Calu3 (cell line): ENCODE data around the gene DSCAML1. TPM values are rescaled to one million over a fixed set of nuclear protein-coding genes. Genes with fewer than 3 reads are reported as not detected.

Experiments
- BruUV-seq: library from RNA; stranded (reverse); fragments of 400-500 nt; replicated peaks from 2 replicates; lab custom pipeline; 2021; lab: Mats Ljungman, UMichigan
- CTCF ChIA-PET: fragments of 300-600 bp; sonication (Branson Sonifier 250); formaldehyde crosslinking; loops from one replicate; lab custom pipeline; 2022; ENCODE audit warnings: antibody characterized with exemption; lab: Charles Lee
- DNase-seq: peaks from one replicate; pipeline ENCODE4 v3.0.0; 2022
- H3K27ac Mint-ChIP-seq: one replicate; pipeline ENCODE4 v1.8.0; 2022; ENCODE audit warnings: mixed read lengths; ENCODE audit not compliant: unreplicated experiment
- H3K27me3 Mint-ChIP-seq: one replicate; pipeline ENCODE4 v1.8.0; 2022; ENCODE audit warnings: mixed read lengths; ENCODE audit not compliant: unreplicated experiment
- H3K36me3 Mint-ChIP-seq: one replicate; pipeline ENCODE4 v1.8.0; 2022; ENCODE audit warnings: mild to moderate bottlenecking, moderate library complexity, mixed read lengths; ENCODE audit not compliant: insufficient read depth, unreplicated experiment
- H3K4me1 Mint-ChIP-seq: one replicate; pipeline ENCODE4 v1.8.0; 2022; ENCODE audit warnings: mild to moderate bottlenecking, low read depth, mixed read lengths; ENCODE audit not compliant: unreplicated experiment
- H3K4me3 Mint-ChIP-seq: one replicate; pipeline ENCODE4 v1.8.0; 2022; ENCODE audit warnings: mild to moderate bottlenecking, low read depth, moderate library complexity, mixed read lengths; ENCODE audit not compliant: unreplicated experiment
- H3K9me3 Mint-ChIP-seq: one replicate; pipeline ENCODE4 v1.8.0; 2022; ENCODE audit warnings: low read depth, mixed read lengths; ENCODE audit not compliant: unreplicated experiment
- intact Hi-C: fragments of 100-400 bp; cut with micrococcal nuclease; formaldehyde crosslinking; loops from one replicate; pipeline ENCODE4 v1.10.0; 2022; ENCODE audit not compliant: unreplicated experiment
- total RNA-seq: library from RNA; stranded (reverse); gene quantifications from 2 replicates; pipeline ENCODE4 v1.2.3, GENCODE V29; 2022
- TF ChIP-seq, protein P1 (sequence below): fragments of 200-600 bp; IDR thresholded peaks from one replicate; pipeline ENCODE4 v1.8.0; 2022; ENCODE audit warnings: antibody characterized with exemption; ENCODE audit not compliant: unreplicated experiment

DSCAML1 gene
- total RNA-seq, 1 experiment from 2014 or later, result 0.07 TPM

DNA sequence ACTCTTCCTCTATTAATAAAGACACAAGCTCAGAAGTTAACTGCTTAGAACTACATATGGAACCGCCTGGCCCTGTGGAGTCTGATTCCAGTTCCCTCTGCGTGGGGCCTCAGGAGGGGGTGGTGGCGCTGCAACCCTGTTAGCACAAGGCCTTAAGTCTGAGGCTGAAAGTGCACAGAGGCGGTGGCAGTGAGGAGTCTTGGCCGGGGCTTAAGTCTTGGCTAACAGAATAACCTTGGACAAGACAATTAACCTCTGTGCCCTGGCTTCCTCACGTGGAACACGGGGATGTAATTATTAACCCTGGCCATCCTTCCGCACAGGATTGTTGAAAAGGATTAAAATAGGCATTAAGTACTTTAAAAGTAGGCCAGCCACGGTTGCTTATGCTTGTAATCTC, 277.8 kb downstream of the DSCAML1 start:
- Mint-ChIP-seq H3K9me3 (no peaks in the 10 kb centered on the region), H3K27me3 (peaks cover 22% of the 10 kb centered on the region), H3K36me3 (no peaks in the 10 kb centered on the region), H3K4me1 (no peaks in the 10 kb centered on the region), H3K27ac (no peak overlapping the region), H3K4me3 (no peak overlapping the region)
- intact Hi-C loops, result no loop called here
- CTCF ChIA-PET, result no interaction called here
- TF ChIP-seq, protein P1, sequence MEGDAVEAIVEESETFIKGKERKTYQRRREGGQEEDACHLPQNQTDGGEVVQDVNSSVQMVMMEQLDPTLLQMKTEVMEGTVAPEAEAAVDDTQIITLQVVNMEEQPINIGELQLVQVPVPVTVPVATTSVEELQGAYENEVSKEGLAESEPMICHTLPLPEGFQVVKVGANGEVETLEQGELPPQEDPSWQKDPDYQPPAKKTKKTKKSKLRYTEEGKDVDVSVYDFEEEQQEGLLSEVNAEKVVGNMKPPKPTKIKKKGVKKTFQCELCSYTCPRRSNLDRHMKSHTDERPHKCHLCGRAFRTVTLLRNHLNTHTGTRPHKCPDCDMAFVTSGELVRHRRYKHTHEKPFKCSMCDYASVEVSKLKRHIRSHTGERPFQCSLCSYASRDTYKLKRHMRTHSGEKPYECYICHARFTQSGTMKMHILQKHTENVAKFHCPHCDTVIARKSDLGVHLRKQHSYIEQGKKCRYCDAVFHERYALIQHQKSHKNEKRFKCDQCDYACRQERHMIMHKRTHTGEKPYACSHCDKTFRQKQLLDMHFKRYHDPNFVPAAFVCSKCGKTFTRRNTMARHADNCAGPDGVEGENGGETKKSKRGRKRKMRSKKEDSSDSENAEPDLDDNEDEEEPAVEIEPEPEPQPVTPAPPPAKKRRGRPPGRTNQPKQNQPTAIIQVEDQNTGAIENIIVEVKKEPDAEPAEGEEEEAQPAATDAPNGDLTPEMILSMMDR, result no peak
- no peak for DNase-seq
- no TSS peak for BruUV-seq

DNA sequence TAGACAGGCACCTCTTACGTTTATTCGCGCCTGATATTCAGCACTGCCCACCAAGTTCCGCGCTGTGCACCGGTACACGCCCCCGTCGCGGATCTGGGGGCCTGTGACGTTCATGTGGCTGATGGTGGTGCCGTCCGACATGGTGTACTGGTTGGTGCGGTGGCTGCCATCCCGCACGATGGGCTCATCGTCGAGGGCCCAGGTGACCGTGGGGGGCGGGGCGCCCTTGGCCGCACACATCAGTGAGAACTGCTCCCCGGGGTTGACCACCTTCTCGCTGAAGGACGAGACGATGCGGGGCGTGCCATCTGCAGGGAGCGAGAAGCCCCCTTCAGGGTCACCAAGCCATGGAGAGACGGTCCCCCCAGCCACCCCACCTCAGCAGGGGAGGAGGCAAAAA, 278.6 kb downstream of the DSCAML1 start:
- no TSS peak for BruUV-seq
- Mint-ChIP-seq H3K4me1 (no peaks in the 10 kb centered on the region), H3K27ac (no peak overlapping the region), H3K4me3 (no peak overlapping the region), H3K9me3 (no peaks in the 10 kb centered on the region), H3K27me3 (peaks cover 23% of the 10 kb centered on the region), H3K36me3 (no peaks in the 10 kb centered on the region)
- DNase-seq, result no peak
- CTCF ChIA-PET, result no interaction called here
- intact Hi-C loops, result no loop called here
- TF ChIP-seq, protein P1, result no peak

DNA sequence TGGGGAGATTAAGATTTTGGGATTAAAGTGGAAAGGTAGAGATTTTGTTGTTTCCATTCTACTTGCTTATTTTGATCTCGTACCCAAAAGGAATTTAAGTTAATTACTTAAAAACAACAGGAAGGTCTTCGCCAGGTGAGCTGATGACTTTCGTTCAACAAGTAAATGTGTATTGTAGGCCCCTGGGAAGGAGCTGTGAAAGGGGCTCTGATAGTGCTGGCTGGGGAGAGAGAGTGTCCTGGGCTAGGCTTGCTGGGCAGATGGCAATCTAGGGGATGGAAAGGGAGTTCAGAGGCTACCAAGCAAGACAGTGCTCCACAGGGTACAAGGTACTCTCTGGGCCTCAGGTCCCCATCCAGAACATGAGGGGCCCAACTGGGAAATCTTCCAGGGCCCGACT, 279.9 kb downstream of the DSCAML1 start:
- Mint-ChIP-seq H3K4me1 (no peaks in the 10 kb centered on the region), H3K27ac (no peak overlapping the region), H3K9me3 (no peaks in the 10 kb centered on the region), H3K36me3 (no peaks in the 10 kb centered on the region), H3K27me3 (peaks cover 15% of the 10 kb centered on the region), H3K4me3 (no peak overlapping the region)
- DNase-seq, result no peak
- TF ChIP-seq, protein P1, result no peak
- CTCF ChIA-PET, result no interaction called here
- no TSS peak for BruUV-seq
- intact Hi-C loops, result no loop called here

DNA sequence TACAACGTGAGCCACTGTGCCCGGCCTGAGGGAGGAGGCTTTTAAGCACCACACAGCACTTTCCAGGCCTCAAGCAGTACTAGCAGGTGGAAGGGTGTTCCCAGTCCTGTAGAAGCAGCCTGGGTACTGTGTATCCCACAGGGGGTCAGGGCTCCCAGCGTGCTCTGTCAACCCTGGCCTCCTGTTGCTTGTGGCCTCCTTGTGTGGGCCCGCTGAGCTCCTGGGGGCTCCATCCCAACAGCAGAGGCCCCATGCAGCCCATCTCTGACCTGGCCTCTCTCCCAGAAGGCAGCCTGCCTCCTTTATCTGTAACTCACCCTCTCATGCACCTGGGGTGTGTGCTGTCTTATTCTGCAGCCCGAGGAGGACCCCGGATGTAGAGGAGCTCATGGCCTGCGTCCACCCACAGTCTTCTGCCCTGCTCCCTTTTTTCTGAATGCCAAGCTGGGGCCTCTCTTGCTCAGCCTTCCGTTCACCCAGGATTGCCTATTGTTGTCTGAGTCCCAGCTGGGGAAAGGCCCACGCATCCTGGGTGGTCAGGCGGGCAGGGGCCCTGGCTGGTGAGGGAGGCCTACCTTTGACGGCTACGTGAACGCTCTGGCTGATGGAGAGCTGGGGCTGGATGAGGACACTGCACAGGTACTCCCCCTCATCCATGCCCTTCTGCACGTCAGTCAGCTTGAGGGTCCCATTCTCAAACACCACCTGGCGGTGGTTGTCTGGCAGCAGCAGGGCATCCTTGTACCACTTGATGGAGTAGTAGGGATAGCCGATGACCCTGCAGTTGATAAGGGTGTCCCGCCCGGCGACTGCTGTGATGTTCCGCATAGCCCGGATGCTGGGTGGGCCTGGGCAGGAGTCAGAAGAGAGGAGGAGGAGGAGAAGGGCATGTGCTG, 280.9 kb downstream of the DSCAML1 start:
- Mint-ChIP-seq H3K36me3 (no peaks in the 10 kb centered on the region), H3K27me3 (peaks cover 25% of the 10 kb centered on the region), H3K9me3 (no peaks in the 10 kb centered on the region), H3K4me3 (no peak overlapping the region), H3K4me1 (no peaks in the 10 kb centered on the region), H3K27ac (no peak overlapping the region)
- DNase-seq, result no peak
- TF ChIP-seq, protein P1, result no peak
- CTCF ChIA-PET, result no interaction called here
- no TSS peak for BruUV-seq
- intact Hi-C loops, result no loop called here
